CD14-positive monocyte (primary cell): ENCODE measurements around the gene EXOC3L4. TPM values are rescaled to one million over a fixed set of nuclear protein-coding genes. Genes with fewer than 3 reads are reported as not detected.
"Not testable (repeated sequence)": the region's sequence is repeated elsewhere in the genome, so short reads cannot be mapped to it uniquely, and the experiment has no call there.

ENCODE experiments used
- DNase-seq, 3 donors: peaks; one replicate each; pipeline ENCODE4 v3.0.0-alpha.2; 2011 to 2022
- H2AFZ ChIP-seq: 2 replicates; pipeline ENCODE4 v1.6.0; 2012; ENCODE audit warnings: mild to moderate bottlenecking, low read depth, low read length, inconsistent platforms; ENCODE audit not compliant: insufficient read depth, poor library complexity, severe bottlenecking
- H3K27ac ChIP-seq, 2 donors: 1 replicate in 1 of 2; 2 replicates in 1 of 2; pipeline ENCODE4 v1.5.1; 2012 to 2013; ENCODE audit warnings: low read length in 2 of 2, control low read depth in 1 of 2, inconsistent platforms in 1 of 2, low read depth in 1 of 2, mild to moderate bottlenecking in 1 of 2
- H3K27me3 ChIP-seq, 2 donors: one replicate each; pipeline versions ENCODE4 v1.6.0 to v1.6.1; 2011 to 2013; ENCODE audit warnings: low read length in 2 of 2; ENCODE audit not compliant: control insufficient read depth in 2 of 2, insufficient read depth in 2 of 2
- H3K36me3 ChIP-seq, 2 donors: replicated peaks in 1 of 2; 1 replicate in 1 of 2; 2 replicates in 1 of 2; pipeline versions ENCODE4 v1.5.1 to v1.6.1; 2012 to 2013; ENCODE audit warnings: low read length in 2 of 2, control low read depth in 1 of 2, inconsistent platforms in 1 of 2, mild to moderate bottlenecking in 1 of 2; ENCODE audit not compliant: insufficient read depth in 2 of 2, control insufficient read depth in 1 of 2
- H3K4me1 ChIP-seq, 2 donors: 1 replicate in 1 of 2; 2 replicates in 1 of 2; pipeline versions ENCODE4 v1.5.1 to v1.6.1; 2012 to 2013; ENCODE audit warnings: low read length in 2 of 2, control low read depth in 1 of 2, inconsistent platforms in 1 of 2, mild to moderate bottlenecking in 1 of 2, moderate library complexity in 1 of 2; ENCODE audit not compliant: insufficient read depth in 2 of 2, control insufficient read depth in 1 of 2
- H3K4me2 ChIP-seq: replicated peaks from 2 replicates; pipeline ENCODE3; 2012; ENCODE audit warnings: low read length, moderate library complexity, mild to moderate bottlenecking; ENCODE audit not compliant: poor library complexity, severe bottlenecking; ENCODE audit errors: extremely low read depth
- H3K4me3 ChIP-seq, 3 experiments: fragments of 200-600 bp in 1 of 3; sonication (generic) in 1 of 3; replicated peaks in 1 of 3; 1 replicate in 2 of 3; 2 replicates in 1 of 3; pipeline ENCODE4 v1.5.1; 2011 to 2013; ENCODE audit warnings: low read length in 3 of 3, mild to moderate bottlenecking in 3 of 3, control low read depth in 2 of 3, low read depth in 2 of 3, inconsistent platforms in 1 of 3, moderate library complexity in 1 of 3
- H3K79me2 ChIP-seq: 2 replicates; pipeline ENCODE4 v1.6.0; 2012; ENCODE audit warnings: mild to moderate bottlenecking, control low read depth, inconsistent platforms, low read length, moderate library complexity; ENCODE audit not compliant: insufficient read depth
- H3K9ac ChIP-seq: 2 replicates; pipeline ENCODE4 v1.6.0; 2017; ENCODE audit warnings: low read length, mild to moderate bottlenecking; ENCODE audit not compliant: insufficient read depth, poor library complexity, severe bottlenecking
- H3K9me3 ChIP-seq, 2 donors: replicated peaks in 1 of 2; 1 replicate in 1 of 2; 2 replicates in 1 of 2; pipeline versions ENCODE4 v1.5.1 to v1.6.1; 2012 to 2013; ENCODE audit warnings: low read length in 2 of 2, control low read depth in 1 of 2; ENCODE audit not compliant: control insufficient read depth in 1 of 2, insufficient read depth in 1 of 2
- H4K20me1 ChIP-seq: 2 replicates; pipeline ENCODE4 v1.6.0; 2012; ENCODE audit warnings: mild to moderate bottlenecking, low read length, control low read depth, moderate library complexity; ENCODE audit not compliant: insufficient read depth
- H3K27ac Mint-ChIP-seq, 7 donors: one replicate each; pipeline ENCODE4 v1.8.0; 2020; ENCODE audit warnings: mild to moderate bottlenecking in 7 of 7, mixed read lengths in 7 of 7, moderate library complexity in 6 of 7, inconsistent platforms in 2 of 7
- H3K27me3 Mint-ChIP-seq, 3 donors: one replicate each; pipeline ENCODE4 v1.8.0; 2021 to 2022; ENCODE audit warnings: low read depth in 3 of 3, mild to moderate bottlenecking in 3 of 3, mixed read lengths in 3 of 3, moderate library complexity in 3 of 3, inconsistent platforms in 1 of 3
- H3K36me3 Mint-ChIP-seq, 2 donors: one replicate each; pipeline ENCODE4 v1.8.0; 2020; ENCODE audit warnings: mixed read lengths in 2 of 2, inconsistent platforms in 1 of 2, mild to moderate bottlenecking in 1 of 2
- H3K4me1 Mint-ChIP-seq: one replicate; pipeline ENCODE4 v1.8.0; 2020; ENCODE audit warnings: mild to moderate bottlenecking, mixed read lengths
- H3K4me3 Mint-ChIP-seq, 2 donors: one replicate each; pipeline ENCODE4 v1.8.0; 2020; ENCODE audit warnings: mild to moderate bottlenecking in 2 of 2, mixed read lengths in 2 of 2, moderate library complexity in 1 of 2
- H3K9me3 Mint-ChIP-seq, 7 donors: one replicate each; pipeline ENCODE4 v1.8.0; 2020 to 2022; ENCODE audit warnings: mixed read lengths in 7 of 7, mild to moderate bottlenecking in 6 of 7, moderate library complexity in 6 of 7, inconsistent platforms in 2 of 7
- WGBS: methylation state at CpG from one replicate; pipeline ENCODE4 v1.1.5; 2013; ENCODE audit warnings: missing lambda C conversion rate; ENCODE audit not compliant: insufficient coverage; 5-methylcytosine and 5-hydroxymethylcytosine counted together
- intact Hi-C, 2 donors: fragments of 100-400 bp; cut with micrococcal nuclease; formaldehyde crosslinking; loops; one replicate each; pipeline versions ENCODE4 v1.15.0 to v1.15.1; 2023
- polyA plus RNA-seq, 3 donors: library from polyadenylated mRNA; depleted of rRNA in 1 of 3; unstranded in 2 of 3; stranded (reverse) in 1 of 3; fragments of 300-500 nt in 2 of 3; fragments of >200 nt in 1 of 3; fragmentation: Illumina TruSeq in 2 of 3; gene quantifications; 1 replicate in 2 of 3; 2 replicates in 1 of 3; pipeline ENCODE4 v1.2.3, GENCODE V29; 2012 to 2021
- TF ChIP-seq, protein P1 (sequence below): fragments of 200-600 bp; IDR thresholded peaks from one replicate; pipeline ENCODE4 v1.8.0; 2022; ENCODE audit warnings: antibody characterized with exemption, mild to moderate bottlenecking

The EXOC3L4 gene
- polyA plus RNA-seq, 3 donors: 0.17 TPM; not detected in 2

DNA sequence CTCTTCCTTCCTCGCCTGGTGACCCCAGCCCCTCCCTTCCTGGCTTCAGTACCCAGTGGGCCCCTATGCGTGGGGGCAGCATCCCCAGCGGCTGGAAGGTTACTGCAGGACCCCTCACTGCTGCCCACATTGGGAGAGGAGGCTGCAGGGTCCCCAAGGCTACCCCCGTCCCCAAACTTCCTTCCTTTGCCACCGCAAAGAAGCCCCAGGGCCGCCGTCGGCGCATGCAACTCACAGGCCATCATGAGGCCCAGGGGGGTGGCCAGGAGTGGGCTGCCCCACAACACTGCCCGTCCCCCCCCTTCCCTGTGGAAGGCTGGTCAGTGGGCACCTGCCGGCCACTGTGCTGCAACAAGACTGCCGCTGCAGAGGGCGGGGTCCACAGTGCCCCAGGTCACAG lies 19.2 kb downstream of the EXOC3L4 start:
- Histone ChIP-seq H3K4me1 (peaks cover 90 to 95% of the 10 kb centered on the region in 2 donors), H3K4me2 (peak overlapping the region; percentile 2), H3K9me3 (no peaks in the 10 kb centered on the region), H2AFZ (peak overlapping the region; percentile 62), H4K20me1 (no peaks in the 10 kb centered on the region), H3K27me3 (no peaks in the 10 kb centered on the region), H3K79me2 (no peaks in the 10 kb centered on the region), H3K36me3 (no peaks in the 10 kb centered on the region), H3K4me3 (no peak overlapping the region), H3K9ac (no peak overlapping the region), H3K27ac (peak overlapping the region; percentile 18 to 59)
- no peaks in the 10 kb centered on the region for H3K36me3 Mint-ChIP-seq
- peaks cover 0 to 3% (median 3%) of the 10 kb centered on the region in 3 donors for H3K27me3 Mint-ChIP-seq
- no peak overlapping the region for H3K4me3 Mint-ChIP-seq
- intact Hi-C loops: no loop called here
- TF ChIP-seq, protein P1, sequence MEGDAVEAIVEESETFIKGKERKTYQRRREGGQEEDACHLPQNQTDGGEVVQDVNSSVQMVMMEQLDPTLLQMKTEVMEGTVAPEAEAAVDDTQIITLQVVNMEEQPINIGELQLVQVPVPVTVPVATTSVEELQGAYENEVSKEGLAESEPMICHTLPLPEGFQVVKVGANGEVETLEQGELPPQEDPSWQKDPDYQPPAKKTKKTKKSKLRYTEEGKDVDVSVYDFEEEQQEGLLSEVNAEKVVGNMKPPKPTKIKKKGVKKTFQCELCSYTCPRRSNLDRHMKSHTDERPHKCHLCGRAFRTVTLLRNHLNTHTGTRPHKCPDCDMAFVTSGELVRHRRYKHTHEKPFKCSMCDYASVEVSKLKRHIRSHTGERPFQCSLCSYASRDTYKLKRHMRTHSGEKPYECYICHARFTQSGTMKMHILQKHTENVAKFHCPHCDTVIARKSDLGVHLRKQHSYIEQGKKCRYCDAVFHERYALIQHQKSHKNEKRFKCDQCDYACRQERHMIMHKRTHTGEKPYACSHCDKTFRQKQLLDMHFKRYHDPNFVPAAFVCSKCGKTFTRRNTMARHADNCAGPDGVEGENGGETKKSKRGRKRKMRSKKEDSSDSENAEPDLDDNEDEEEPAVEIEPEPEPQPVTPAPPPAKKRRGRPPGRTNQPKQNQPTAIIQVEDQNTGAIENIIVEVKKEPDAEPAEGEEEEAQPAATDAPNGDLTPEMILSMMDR: no peak
- no peak for DNase-seq
- peak overlapping the region in 3 of 7 donors; percentile 40 to 89 (median 76) for H3K27ac Mint-ChIP-seq
- H3K4me1 Mint-ChIP-seq: peaks cover 84% of the 10 kb centered on the region
- 21% methylated on average over 10 of the region's 13 CpGs for WGBS
- no peaks in the 10 kb centered on the region for H3K9me3 Mint-ChIP-seq

DNA sequence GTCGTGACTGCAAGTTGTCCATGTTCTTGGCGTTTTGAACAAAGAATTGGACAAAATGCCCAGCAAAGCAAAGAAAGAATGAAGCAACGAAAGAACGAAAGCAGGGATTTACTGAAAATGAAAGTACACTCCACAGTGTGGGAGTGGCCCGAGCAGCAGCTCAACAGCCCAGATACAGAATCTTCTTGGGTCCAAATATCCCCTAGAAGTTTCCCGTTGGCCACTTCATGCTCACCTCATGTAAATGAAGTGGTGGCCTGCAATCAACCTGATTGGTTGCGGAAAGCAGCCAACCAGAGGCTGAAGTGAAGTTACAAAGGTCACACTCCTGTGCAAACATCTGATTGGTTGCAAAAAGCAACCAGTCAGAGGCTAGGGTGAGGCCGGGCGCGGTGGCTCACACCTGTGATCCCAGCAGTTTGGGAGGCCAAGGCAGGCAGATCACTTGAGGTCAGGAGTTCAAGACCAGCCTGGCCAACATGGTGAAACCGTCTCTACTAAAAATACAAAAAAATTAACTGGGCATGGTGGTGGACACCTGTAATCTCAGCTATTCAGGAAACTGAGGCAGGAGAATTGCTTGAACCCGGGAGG lies 20.7 kb downstream of the EXOC3L4 start:
- peak overlapping the region; percentile 86 to 93 (median 89) for H3K27ac Mint-ChIP-seq
- H3K4me3 Mint-ChIP-seq: peak overlapping the region; percentile 60 to 89
- not testable (repeated sequence) for H3K9me3 ChIP-seq, H3K27me3 Mint-ChIP-seq, H3K36me3 ChIP-seq, H3K9ac ChIP-seq, H3K9me3 Mint-ChIP-seq, H3K79me2 ChIP-seq, H3K27me3 ChIP-seq, H3K36me3 Mint-ChIP-seq, H4K20me1 ChIP-seq
- peaks cover 90% of the 10 kb centered on the region for H3K4me1 Mint-ChIP-seq
- H3K27ac ChIP-seq: peak overlapping the region; percentile 51 to 59
- H3K4me2 ChIP-seq: peak overlapping the region; percentile 59
- WGBS: 54% methylated on average over 11 of the region's 12 CpGs
- H3K4me1 ChIP-seq: peaks cover 92 to 100% of the 10 kb centered on the region in 2 donors
- H2AFZ ChIP-seq: peak overlapping the region; percentile 24
- peak in 2 of 3 donors; percentile 22 to 78 for DNase-seq
- intact Hi-C loops: loop anchor here in 1 of 2 donors (5.0 kb wide), 1 partner anchor 217 kb away; the partner anchor contains the start of gene EIF5
- H3K4me3 ChIP-seq: peak overlapping the region in 1 of 3 experiments; percentile 61
